NCI-H187 treated with DMSO at 0.1 percent for 48 hours (cell line): ENCODE data around the gene BBS9.

Experiments used
- DNase-seq: peaks from one replicate; lab custom pipeline; 2025; lab: John Stamatoyannopoulos, UW

BBS9 gene

GRCh38 chr7:33373195-33373594, 243.8 kb downstream of the BBS9 start:
- DNase-seq: no peak

- no peak for DNase-seq
Observed at GRCh38 chr7:33379891-33380525, 250.6 kb downstream of the BBS9 start.

DNA sequence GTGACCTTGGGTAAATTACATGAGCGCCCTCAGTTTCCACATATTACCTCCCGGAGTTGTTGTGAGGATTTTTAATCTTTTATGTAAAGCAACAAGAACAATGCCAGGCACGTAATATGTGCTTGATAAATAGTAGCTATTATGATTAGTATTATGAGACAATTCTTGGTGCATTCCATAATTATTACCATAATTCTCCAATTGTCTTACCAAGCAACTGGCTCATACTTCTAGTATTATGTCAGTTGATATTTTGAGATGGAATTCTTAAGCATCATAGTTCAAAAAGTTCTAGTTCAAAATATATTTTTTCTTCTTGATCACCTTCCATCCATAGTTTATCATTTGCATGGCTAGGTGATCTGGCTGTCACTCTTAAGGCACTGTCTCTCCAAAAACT, 259.0 kb downstream of the BBS9 start:
- DNase-seq: no peak

GRCh38 chr7:33392148-33392547, 262.8 kb downstream of the BBS9 start:
- DNase-seq: peak; percentile 77

GRCh38 chr7:33393770-33394169, 264.4 kb downstream of the BBS9 start:
- DNase-seq: no peak

DNA sequence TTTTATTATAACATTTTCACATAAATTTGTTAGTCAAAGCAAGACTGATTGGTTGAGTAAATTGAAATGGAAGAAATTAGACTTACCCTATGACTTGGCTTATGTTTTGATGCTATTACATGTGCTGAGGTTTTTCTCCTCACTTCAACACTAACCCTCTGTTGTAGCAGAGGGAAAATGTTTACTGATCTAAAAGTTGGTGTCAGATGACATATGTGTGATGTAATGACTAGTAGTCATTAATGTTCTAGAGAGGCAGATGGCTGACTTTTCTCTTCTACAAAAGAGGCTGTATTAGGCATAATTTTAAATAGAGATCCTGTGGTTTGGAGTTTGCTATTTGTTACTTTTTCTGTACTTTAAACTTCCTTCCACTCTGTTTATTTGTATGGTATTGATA, 266.0 kb downstream of the BBS9 start:
- no peak for DNase-seq

GRCh38 chr7:33399528-33400213, 270.3 kb downstream of the BBS9 start:
- DNase-seq: no peak

DNA sequence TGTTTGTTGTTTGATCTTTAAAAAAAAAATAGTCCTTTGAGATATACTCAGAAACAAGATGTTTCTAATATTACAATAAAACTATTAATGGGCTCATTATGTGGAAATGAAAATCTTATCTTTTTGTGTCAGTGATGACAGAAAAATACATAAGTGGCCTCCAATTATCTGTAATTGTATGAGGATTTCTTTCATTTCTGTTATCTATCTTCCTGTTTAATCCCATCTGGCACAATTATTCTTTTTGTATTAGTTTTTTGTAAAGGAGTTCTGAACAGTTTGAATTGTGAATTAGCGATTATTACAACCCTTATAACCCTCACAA, 270.8 kb downstream of the BBS9 start:
- DNase-seq: no peak

DNA sequence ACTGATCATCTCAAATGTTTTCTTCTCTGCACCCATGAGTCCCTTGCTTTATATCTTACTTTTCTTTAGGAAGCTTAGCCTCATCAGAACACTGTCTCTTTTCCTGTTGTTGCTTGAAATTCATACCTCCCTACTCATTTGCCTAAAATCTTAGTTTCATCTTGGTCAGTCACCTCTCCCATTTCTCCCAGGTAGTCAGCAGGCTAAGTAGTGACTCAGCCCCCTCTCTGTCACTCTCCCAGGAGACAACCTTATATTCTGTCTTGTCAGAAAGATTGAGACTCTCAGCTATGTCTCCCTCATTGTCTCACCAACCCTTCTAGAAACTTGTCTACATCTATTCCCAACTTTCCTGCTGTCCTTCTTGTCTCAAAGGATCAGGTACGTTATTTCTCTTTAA, 280.9 kb downstream of the BBS9 start:
- no peak for DNase-seq

DNA sequence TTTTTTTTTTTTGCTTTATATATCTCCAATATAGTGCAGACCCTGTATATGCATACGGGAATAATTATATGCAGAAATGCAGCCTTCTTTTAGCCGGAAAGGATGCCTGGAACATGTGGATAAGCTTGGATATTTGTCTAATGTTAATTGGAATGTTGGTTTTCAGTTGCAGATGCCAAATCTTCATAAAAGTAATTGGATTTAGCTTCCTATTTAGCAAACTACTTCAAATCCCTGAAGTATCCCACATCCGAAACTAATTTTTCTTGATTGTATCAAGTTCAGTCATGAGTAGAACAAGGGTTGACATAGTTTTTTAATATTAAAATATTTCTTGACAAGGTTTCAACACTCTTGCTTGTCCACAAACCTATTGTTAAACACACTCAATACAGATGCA, 281.7 kb downstream of the BBS9 start:
- DNase-seq: no peak

- DNase-seq: no peak
Observed at GRCh38 chr7:33412331-33412730, 283.0 kb downstream of the BBS9 start.

DNA sequence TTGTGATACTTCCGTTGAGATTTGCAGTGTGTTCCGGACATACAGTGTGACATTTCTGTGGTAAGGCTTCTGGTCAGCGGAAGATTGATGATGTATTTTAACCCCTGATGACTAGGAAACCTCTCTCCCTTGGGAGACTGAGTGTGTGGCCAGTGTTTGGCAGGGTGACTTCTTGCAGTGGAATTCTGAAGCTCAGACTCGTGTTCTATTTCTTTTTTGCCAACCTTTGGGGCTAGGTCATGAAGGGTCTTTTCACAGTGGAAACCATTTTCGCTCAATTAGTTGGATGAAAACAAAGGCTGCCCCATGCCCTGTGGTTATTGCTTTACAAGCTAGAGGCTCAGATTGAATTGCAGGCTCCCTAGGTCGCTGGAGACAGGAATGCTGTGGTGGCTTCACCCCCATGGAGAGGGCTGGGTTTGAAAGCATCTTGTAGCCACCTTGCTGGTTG, 288.9 kb downstream of the BBS9 start:
- DNase-seq: no peak

DNA sequence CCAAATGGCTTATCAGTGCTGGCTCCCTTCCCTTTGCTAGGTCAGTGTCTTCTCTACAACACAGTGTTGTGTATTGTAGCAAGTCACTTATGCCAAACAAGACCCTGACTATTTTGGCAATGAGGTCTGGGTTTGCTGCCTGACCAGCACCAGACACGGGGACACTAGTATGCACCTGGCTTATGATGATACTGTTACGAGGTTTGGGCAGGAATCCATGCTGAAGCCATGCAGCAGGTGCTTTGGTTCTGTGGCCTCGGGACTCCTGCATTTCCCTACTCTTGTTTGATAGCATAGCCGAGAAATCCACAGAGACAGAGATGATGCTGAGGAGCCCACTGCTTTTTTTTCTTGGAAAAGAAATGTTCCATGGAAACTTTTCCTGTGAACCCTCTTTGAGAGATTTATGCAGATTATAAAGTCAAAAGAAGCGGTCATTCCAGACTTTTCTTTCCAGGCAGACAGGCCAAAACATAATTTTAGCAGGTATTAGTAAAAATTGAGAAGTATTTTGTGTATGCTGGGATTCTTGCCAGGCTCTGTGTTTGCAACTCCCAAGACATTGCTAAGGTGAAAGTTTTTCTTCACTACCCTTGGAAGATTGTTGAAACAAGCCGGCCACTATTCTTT, 291.1 kb downstream of the BBS9 start:
- no peak for DNase-seq

GRCh38 chr7:33421429-33421828, 292.1 kb downstream of the BBS9 start:
- no peak for DNase-seq

GRCh38 chr7:33422141-33422540, 292.8 kb downstream of the BBS9 start:
- DNase-seq: no peak

- DNase-seq: no peak
Observed at GRCh38 chr7:33422825-33423645, 293.7 kb downstream of the BBS9 start.

DNA sequence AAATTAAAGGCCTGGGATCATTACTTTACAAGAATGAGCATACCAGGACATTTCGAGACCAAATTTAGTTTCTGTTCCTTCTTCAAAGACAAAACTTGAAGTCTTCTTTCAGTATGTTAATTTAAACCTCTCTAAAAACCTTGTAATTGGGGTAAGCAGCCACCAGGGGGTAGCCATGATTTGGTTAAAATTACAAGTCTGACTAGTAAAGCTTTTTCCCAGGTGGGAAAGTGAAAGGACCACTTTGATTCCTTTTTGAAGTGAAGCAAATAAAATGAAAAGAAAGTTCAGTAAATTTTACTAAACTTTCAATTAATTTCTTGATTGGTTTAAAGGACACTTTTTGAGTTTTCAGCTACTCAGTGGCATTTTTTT, 294.3 kb downstream of the BBS9 start:
- DNase-seq: no peak

DNA sequence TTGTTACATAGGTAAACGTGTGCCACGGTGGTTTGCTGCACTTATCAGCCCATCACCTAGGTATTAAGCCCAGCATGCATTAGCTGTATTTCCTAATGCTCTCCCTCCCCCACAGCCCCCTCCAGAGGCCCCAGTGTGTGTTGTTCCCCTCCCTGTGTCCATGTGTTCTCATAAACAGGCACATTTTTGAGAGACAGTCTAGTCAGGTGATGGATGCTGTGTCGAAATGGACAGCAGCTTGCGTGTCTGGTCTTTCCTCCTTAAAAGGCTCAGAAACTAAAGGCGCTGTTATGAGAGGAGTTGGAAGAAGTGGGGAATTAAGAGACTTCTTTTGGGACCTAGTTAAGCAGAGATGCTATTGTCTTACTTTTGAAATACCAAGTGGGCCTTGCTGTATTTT, 296.0 kb downstream of the BBS9 start:
- DNase-seq: no peak

GRCh38 chr7:33425929-33426678, 296.7 kb downstream of the BBS9 start:
- no peak for DNase-seq

- no peak for DNase-seq
Observed at GRCh38 chr7:33428415-33428814, 299.1 kb downstream of the BBS9 start.

GRCh38 chr7:33431543-33431942, 302.2 kb downstream of the BBS9 start:
- DNase-seq: no peak

GRCh38 chr7:33432821-33433220, 303.5 kb downstream of the BBS9 start:
- no peak for DNase-seq
